Left ventricle myocardium inferior (tissue), 1 donor: ENCODE results near the gene TOP3A. TPM values are rescaled to one million over a fixed set of nuclear protein-coding genes. Genes with fewer than 3 reads are reported as not detected.

Experiments
- DNase-seq: peaks from one replicate; pipeline ENCODE4 v3.0.0-alpha.2; 2020
- H3K27ac ChIP-seq: fragments of 200-600 bp; replicated peaks from 2 replicates; pipeline ENCODE4 v1.8.0; 2021
- H3K27me3 ChIP-seq: fragments of 200-600 bp; 2 replicates; pipeline ENCODE4 v1.8.0; 2021; ENCODE audit warnings: low read depth
- H3K36me3 ChIP-seq: fragments of 200-600 bp; 2 replicates; pipeline ENCODE4 v1.8.0; 2021
- H3K4me1 ChIP-seq: fragments of 200-600 bp; 2 replicates; pipeline ENCODE4 v1.8.0; 2021
- H3K4me3 ChIP-seq: fragments of 200-600 bp; 2 replicates; pipeline ENCODE4 v1.8.0; 2021; ENCODE audit warnings: mild to moderate bottlenecking, moderate library complexity
- H3K9me3 ChIP-seq: fragments of 200-600 bp; replicated peaks from 2 replicates; pipeline ENCODE4 v1.8.0; 2021
- intact Hi-C: fragments of 100-400 bp; cut with micrococcal nuclease; formaldehyde crosslinking; loops from one replicate; pipeline ENCODE4 v1.11.0; 2022
- total RNA-seq: library from RNA; stranded (reverse); fragmentation: NEBNext Ultra II Directional; extraction: Animal tissue kit (Norgen Biotek cat#: 25700); gene quantifications from one replicate; pipeline ENCODE4 v1.2.1, GENCODE V29; 2021
- TF ChIP-seq, protein P1 (sequence below): fragments of 200-600 bp; IDR thresholded peaks from 2 replicates; pipeline ENCODE4 v1.8.0; 2021; ENCODE audit warnings: antibody characterized with exemption, mild to moderate bottlenecking, borderline replicate concordance
- donor health status: DM: no; HTN: yes; CAD: no; lungs with severe emphysema.

TOP3A gene
- total RNA-seq, 1 donor from 2014 or later = 10.4 TPM

DNA sequence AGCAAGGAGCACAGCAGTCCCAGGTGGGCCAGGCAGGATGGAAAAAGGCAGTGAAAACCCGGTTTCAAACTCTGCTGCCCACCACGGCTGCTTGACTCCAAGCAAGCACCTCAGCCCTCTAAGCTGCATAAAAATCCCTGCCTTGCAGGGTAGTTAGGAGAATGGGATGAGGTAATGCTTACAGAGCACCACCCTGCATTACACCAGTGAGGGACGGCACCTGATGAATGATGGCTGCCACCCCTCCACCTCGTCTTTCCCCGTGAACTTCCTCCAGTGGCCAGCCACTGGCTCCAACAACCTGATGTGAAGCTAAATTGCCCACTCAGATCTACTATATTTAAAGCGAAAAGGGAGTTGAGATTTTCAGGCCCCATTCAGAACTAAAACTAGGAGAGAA, 33.0 kb downstream of the TOP3A start:
- peaks cover 6% of the 10 kb centered on the region for H3K4me1 ChIP-seq
- DNase-seq = no peak
- H3K36me3 ChIP-seq = peaks cover 98% of the 10 kb centered on the region
- intact Hi-C loops = no loop called here
- H3K9me3 ChIP-seq = no peaks in the 10 kb centered on the region
- TF ChIP-seq, protein P1, sequence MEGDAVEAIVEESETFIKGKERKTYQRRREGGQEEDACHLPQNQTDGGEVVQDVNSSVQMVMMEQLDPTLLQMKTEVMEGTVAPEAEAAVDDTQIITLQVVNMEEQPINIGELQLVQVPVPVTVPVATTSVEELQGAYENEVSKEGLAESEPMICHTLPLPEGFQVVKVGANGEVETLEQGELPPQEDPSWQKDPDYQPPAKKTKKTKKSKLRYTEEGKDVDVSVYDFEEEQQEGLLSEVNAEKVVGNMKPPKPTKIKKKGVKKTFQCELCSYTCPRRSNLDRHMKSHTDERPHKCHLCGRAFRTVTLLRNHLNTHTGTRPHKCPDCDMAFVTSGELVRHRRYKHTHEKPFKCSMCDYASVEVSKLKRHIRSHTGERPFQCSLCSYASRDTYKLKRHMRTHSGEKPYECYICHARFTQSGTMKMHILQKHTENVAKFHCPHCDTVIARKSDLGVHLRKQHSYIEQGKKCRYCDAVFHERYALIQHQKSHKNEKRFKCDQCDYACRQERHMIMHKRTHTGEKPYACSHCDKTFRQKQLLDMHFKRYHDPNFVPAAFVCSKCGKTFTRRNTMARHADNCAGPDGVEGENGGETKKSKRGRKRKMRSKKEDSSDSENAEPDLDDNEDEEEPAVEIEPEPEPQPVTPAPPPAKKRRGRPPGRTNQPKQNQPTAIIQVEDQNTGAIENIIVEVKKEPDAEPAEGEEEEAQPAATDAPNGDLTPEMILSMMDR = no peak
- no peak overlapping the region for H3K27ac ChIP-seq
- H3K4me3 ChIP-seq = no peak overlapping the region
- no peaks in the 10 kb centered on the region for H3K27me3 ChIP-seq

DNA sequence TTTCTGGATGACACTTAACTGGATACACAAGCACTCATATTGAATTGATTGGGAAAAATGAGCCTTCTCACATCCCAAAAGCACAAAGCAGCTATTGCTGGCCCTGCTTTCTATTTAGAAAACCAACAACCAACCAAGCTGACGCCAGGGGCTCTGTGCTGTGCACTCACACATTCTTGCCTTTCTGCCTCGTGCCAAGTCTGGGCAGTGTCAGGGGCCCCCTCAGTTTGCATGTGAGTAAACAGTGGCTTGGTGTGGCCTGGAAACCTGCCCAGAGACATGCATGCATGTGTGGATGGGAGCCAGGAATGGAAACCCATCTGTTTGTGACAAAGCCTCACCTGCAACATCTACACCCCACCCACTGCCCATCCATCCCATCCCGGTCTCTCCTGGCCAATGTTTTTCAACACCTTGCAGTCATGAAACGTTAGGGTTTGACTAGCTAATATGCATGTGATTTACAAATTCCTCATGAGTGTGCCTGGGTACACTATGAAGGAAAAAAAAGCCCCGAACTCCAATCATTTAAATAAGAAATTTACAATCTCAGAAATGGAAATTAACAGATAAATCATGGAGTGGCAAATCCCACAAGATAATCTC, 33.9 kb downstream of the TOP3A start:
- DNase-seq = no peak
- no peaks in the 10 kb centered on the region for H3K9me3 ChIP-seq
- no peak overlapping the region for H3K27ac ChIP-seq
- no peaks in the 10 kb centered on the region for H3K27me3 ChIP-seq
- intact Hi-C loops = no loop called here
- H3K4me1 ChIP-seq = peaks cover 6% of the 10 kb centered on the region
- TF ChIP-seq, protein P1 = no peak
- peaks cover 99% of the 10 kb centered on the region for H3K36me3 ChIP-seq
- no peak overlapping the region for H3K4me3 ChIP-seq

DNA sequence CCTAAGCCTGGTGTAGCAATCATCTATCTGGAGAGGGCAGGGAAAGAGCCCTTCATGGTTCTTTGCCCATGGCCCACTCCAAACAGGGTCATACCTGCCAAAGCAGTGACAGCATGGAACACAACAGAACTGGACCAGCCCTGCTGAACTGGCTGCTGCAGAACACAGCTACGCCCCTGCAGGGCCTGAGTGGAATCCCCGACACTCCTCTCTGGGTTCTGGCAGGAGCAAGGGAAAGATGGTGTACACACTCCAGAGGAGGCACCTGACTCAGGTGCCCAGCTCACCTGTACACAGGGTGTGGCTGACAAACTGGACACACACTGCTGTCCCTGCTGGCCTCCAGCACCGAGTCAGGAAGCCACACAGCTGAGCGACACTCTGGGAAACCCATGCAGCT, 34.5 kb downstream of the TOP3A start:
- TF ChIP-seq, protein P1 = no peak
- intact Hi-C loops = no loop called here
- Histone ChIP-seq H3K9me3 (no peaks in the 10 kb centered on the region), H3K4me1 (peaks cover 6% of the 10 kb centered on the region), H3K36me3 (peaks cover 93% of the 10 kb centered on the region), H3K27me3 (no peaks in the 10 kb centered on the region), H3K4me3 (no peak overlapping the region), H3K27ac (no peak overlapping the region)
- DNase-seq = no peak

DNA sequence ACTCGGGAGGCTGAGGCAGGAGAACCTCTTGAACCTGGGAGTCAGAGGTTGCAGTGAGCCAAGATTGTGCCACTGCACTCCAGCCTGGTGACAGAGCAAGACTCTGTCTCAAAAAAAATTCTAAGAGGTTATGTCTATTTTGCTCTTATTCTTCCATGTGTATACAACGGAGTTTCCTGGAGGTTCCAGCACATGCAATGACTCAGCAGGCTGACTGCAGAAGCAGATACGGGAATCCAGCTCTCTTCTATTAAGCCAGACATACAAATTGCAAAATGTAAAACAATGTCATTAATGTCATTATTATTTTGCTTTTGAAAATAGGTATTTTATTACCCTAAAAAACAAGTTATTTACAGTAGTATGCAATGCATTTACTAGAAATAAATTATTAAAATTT, 35.9 kb downstream of the TOP3A start:
- Histone ChIP-seq H3K9me3 (no peaks in the 10 kb centered on the region), H3K27ac (no peak overlapping the region), H3K36me3 (peaks cover 91% of the 10 kb centered on the region), H3K27me3 (no peaks in the 10 kb centered on the region), H3K4me1 (peaks cover 6% of the 10 kb centered on the region), H3K4me3 (no peak overlapping the region)
- no peak for DNase-seq
- intact Hi-C loops = no loop called here
- TF ChIP-seq, protein P1 = no peak

DNA sequence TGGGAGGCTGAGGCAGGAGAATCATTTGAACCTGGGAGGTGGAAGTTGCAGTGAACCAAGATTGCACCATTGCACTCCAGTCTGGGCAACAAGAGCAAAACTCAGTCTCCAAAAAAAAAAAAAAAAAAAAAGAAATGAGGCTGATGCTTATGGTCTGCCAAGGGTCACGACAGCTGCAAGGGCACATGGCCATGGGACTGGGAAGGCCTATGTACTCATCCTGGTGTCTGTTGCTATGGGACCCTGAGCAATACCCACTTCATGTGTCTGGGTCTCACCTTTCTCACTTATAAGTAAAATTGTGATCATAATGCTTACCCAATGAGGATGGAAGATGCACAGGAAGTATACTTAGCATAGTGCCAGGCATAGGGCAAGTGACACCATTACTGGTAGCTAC, 37.7 kb downstream of the TOP3A start:
- TF ChIP-seq, protein P1 = no peak
- no peak for DNase-seq
- peaks cover 79% of the 10 kb centered on the region for H3K36me3 ChIP-seq
- H3K4me1 ChIP-seq = peaks cover 6% of the 10 kb centered on the region
- no peak overlapping the region for H3K27ac ChIP-seq
- no peak overlapping the region for H3K4me3 ChIP-seq
- H3K27me3 ChIP-seq = no peaks in the 10 kb centered on the region
- H3K9me3 ChIP-seq = no peaks in the 10 kb centered on the region
- intact Hi-C loops = no loop called here
